H1 (cell line): ENCODE data around the gene SPRYD4. TPM values are rescaled to one million over a fixed set of nuclear protein-coding genes. Genes with fewer than 3 reads are reported as not detected.

Experiments used
- CTCF ChIA-PET: fragments of 300-600 bp; sonication (Branson Sonifier 250); formaldehyde crosslinking; loops from one replicate; lab custom pipeline; 2021; ENCODE audit not compliant: partially characterized antibody; lab: Charles Lee
- POLR2A ChIA-PET: fragments of 300-600 bp; sonication (Branson Sonifier 250); formaldehyde crosslinking; loops from one replicate; lab custom pipeline; 2021; ENCODE audit warnings: inconsistent platforms; ENCODE audit not compliant: partially characterized antibody; lab: Charles Lee
- DNase-seq, 2 experiments: peaks; one replicate each; pipeline versions ENCODE4 v3.0.0 to v3.0.0-alpha.2; 2010 to 2022; ENCODE audit warnings: low spot score in 2 of 2, low read depth in 1 of 2, mixed read lengths in 1 of 2
- FAIRE-seq: peaks from 2 replicates; lab custom pipeline; 2011; peaks lifted over from hg19 to GRCh38; lab: Jason Lieb, UNC
- H2AFZ ChIP-seq: 2 replicates; pipeline ENCODE4 v1.8.1; 2012; ENCODE audit warnings: low read length, inconsistent platforms
- H2AK5ac ChIP-seq: 2 replicates; pipeline ENCODE4 v1.6.1; 2013; ENCODE audit warnings: low read depth, low read length
- H2BK120ac ChIP-seq: replicated peaks from 2 replicates; pipeline ENCODE3; 2013; ENCODE audit warnings: low read depth, low read length, inconsistent platforms
- H2BK12ac ChIP-seq: 2 replicates; pipeline ENCODE4 v1.6.1; 2013; ENCODE audit warnings: low read depth, low read length
- H2BK15ac ChIP-seq: 2 replicates; pipeline ENCODE4 v1.6.1; 2013; ENCODE audit warnings: low read length
- H2BK20ac ChIP-seq: 2 replicates; pipeline ENCODE4 v1.6.1; 2013; ENCODE audit warnings: low read length
- H2BK5ac ChIP-seq: 2 replicates; pipeline ENCODE4 v1.6.1; 2013; ENCODE audit warnings: low read depth, low read length
- H3K14ac ChIP-seq: 2 replicates; pipeline ENCODE4 v1.6.1; 2013; ENCODE audit warnings: inconsistent platforms; ENCODE audit not compliant: insufficient read length
- H3K18ac ChIP-seq: 2 replicates; pipeline ENCODE4 v1.6.1; 2013; ENCODE audit warnings: low read length; ENCODE audit errors: extremely low read depth
- H3K23ac ChIP-seq: 2 replicates; pipeline ENCODE4 v1.6.1; 2013; ENCODE audit warnings: inconsistent platforms; ENCODE audit not compliant: insufficient read length
- H3K23me2 ChIP-seq: 2 replicates; pipeline ENCODE4 v1.6.1; 2013; ENCODE audit warnings: low read depth, low read length
- H3K27ac ChIP-seq: 2 replicates; pipeline ENCODE4 v1.6.1; 2011; ENCODE audit warnings: low read depth, low read length, inconsistent platforms
- H3K27me3 ChIP-seq, 4 experiments: replicated peaks in 1 of 4; 1 replicate in 1 of 4; 2 replicates in 3 of 4; pipeline versions ENCODE4 v1.6.1 to v1.8.1; 2011 to 2013; ENCODE audit warnings: low read length in 3 of 4, mild to moderate bottlenecking in 3 of 4, inconsistent platforms in 2 of 4, mixed read lengths in 2 of 4, moderate library complexity in 1 of 4; ENCODE audit not compliant: control insufficient read depth in 3 of 4, insufficient read depth in 3 of 4; ENCODE audit errors: extremely low read depth in 1 of 4
- H3K36me3 ChIP-seq, 4 experiments: 2 replicates each; pipeline versions ENCODE4 v1.6.1 to v1.8.1; 2011 to 2013; ENCODE audit warnings: mild to moderate bottlenecking in 4 of 4, low read length in 3 of 4, moderate library complexity in 2 of 4, control low read depth in 1 of 4, inconsistent platforms in 1 of 4; ENCODE audit not compliant: insufficient read depth in 4 of 4, control insufficient read depth in 2 of 4
- H3K4ac ChIP-seq: replicated peaks from 2 replicates; pipeline ENCODE3; 2013; ENCODE audit warnings: low read length, low read depth, mixed read lengths, inconsistent platforms; ENCODE audit not compliant: insufficient read length
- H3K4me1 ChIP-seq, 4 experiments: replicated peaks in 1 of 4; 1 replicate in 1 of 4; 2 replicates in 3 of 4; pipeline versions ENCODE4 v1.6.1 to v1.8.1; 2011 to 2013; ENCODE audit warnings: low read length in 3 of 4, inconsistent platforms in 2 of 4, mixed read lengths in 1 of 4; ENCODE audit not compliant: insufficient read depth in 4 of 4, control insufficient read depth in 3 of 4
- H3K4me2 ChIP-seq, 2 experiments: 2 replicates each; pipeline versions ENCODE4 v1.6.1 to v1.8.1; 2011 to 2013; ENCODE audit warnings: low read depth in 2 of 2, low read length in 2 of 2, control low read depth in 1 of 2, inconsistent platforms in 1 of 2, mild to moderate bottlenecking in 1 of 2; ENCODE audit not compliant: insufficient read depth in 1 of 2
- H3K4me3 ChIP-seq, 4 experiments: fragments of 200-600, 300-600 bp in 1 of 4; sonication (generic), shearing (Covaris generic), sonication (Bioruptor Twin) in 1 of 4; 2 replicates each; pipeline versions ENCODE4 v1.5.1 to v1.8.1; 2011 to 2016; ENCODE audit warnings: low read length in 4 of 4, low read depth in 3 of 4, control low read depth in 2 of 4, inconsistent platforms in 2 of 4, mild to moderate bottlenecking in 2 of 4, mixed read lengths in 1 of 4, moderate library complexity in 1 of 4; ENCODE audit not compliant: insufficient read depth in 2 of 4; ENCODE audit errors: extremely low read depth in 1 of 4
- H3K56ac ChIP-seq: replicated peaks from 2 replicates; pipeline ENCODE3; 2013; ENCODE audit warnings: low read depth, mild to moderate bottlenecking, mixed read lengths, low read length, inconsistent platforms; ENCODE audit not compliant: insufficient read length
- H3K79me1 ChIP-seq: 2 replicates; pipeline ENCODE4 v1.6.1; 2013; ENCODE audit warnings: low read depth, low read length, control low read depth
- H3K79me2 ChIP-seq, 2 experiments: 2 replicates each; pipeline versions ENCODE4 v1.6.1 to v1.8.1; 2012 to 2013; ENCODE audit warnings: low read length in 2 of 2, mild to moderate bottlenecking in 2 of 2, inconsistent platforms in 1 of 2; ENCODE audit not compliant: insufficient read depth in 2 of 2, control insufficient read depth in 1 of 2
- H3K9ac ChIP-seq, 4 experiments: replicated peaks in 1 of 4; 1 replicate in 1 of 4; 2 replicates in 3 of 4; pipeline versions ENCODE4 v1.6.1 to v1.8.1; 2011 to 2013; ENCODE audit warnings: low read depth in 3 of 4, low read length in 3 of 4, control low read depth in 2 of 4, mild to moderate bottlenecking in 2 of 4, moderate library complexity in 2 of 4, inconsistent platforms in 1 of 4; ENCODE audit errors: extremely low read depth in 1 of 4
- H3K9me3 ChIP-seq, 2 experiments: 2 replicates each; pipeline versions ENCODE4 v1.6.1 to v1.8.1; 2012 to 2013; ENCODE audit warnings: mild to moderate bottlenecking in 2 of 2, moderate library complexity in 2 of 2, control low read depth in 1 of 2, inconsistent platforms in 1 of 2, low read depth in 1 of 2, low read length in 1 of 2, mixed read lengths in 1 of 2; ENCODE audit not compliant: insufficient read depth in 2 of 2
- H4K20me1 ChIP-seq, 2 experiments: replicated peaks in 1 of 2; 2 replicates each; pipeline versions ENCODE3 to v1.8.1; 2011 to 2013; ENCODE audit warnings: inconsistent platforms in 2 of 2, low read length in 2 of 2, mild to moderate bottlenecking in 1 of 2; ENCODE audit not compliant: insufficient read depth in 2 of 2, control insufficient read depth in 1 of 2
- H4K5ac ChIP-seq: 2 replicates; pipeline ENCODE4 v1.6.1; 2013; ENCODE audit warnings: low read length, low read depth, mixed read lengths, inconsistent platforms; ENCODE audit not compliant: insufficient read length
- H4K8ac ChIP-seq: 2 replicates; pipeline ENCODE4 v1.8.0; 2013; ENCODE audit warnings: mild to moderate bottlenecking, moderate library complexity, low read length, inconsistent platforms; ENCODE audit not compliant: insufficient read depth; ENCODE audit errors: extremely low read depth
- H4K91ac ChIP-seq: replicated peaks from 2 replicates; pipeline ENCODE3; 2013; ENCODE audit warnings: low read length, mixed read lengths, inconsistent platforms; ENCODE audit not compliant: insufficient read length
- CHD1 ChIP-seq: IDR thresholded peaks from 2 replicates; pipeline ENCODE4 v1.6.1; 2012; ENCODE audit warnings: low read depth, low read length, improper control_type of control experiment
- CREB1 ChIP-seq: IDR thresholded peaks from 2 replicates; pipeline ENCODE4 v1.6.1; 2012; ENCODE audit warnings: inconsistent platforms
- POU5F1 ChIP-seq: IDR thresholded peaks from 2 replicates; pipeline ENCODE4 v1.6.1; 2011; ENCODE audit warnings: low read depth, mild to moderate bottlenecking, low read length, moderate library complexity
- RXRA ChIP-seq: IDR thresholded peaks from 2 replicates; pipeline ENCODE4 v1.6.1; 2011; ENCODE audit warnings: low read depth, mild to moderate bottlenecking, low read length, moderate library complexity; ENCODE audit not compliant: insufficient read depth
- TCF12 ChIP-seq: IDR thresholded peaks from 2 replicates; pipeline ENCODE4 v1.6.1; 2011; ENCODE audit warnings: low read depth, mild to moderate bottlenecking, low read length
- ZNF274 ChIP-seq: IDR thresholded peaks from 2 replicates; pipeline ENCODE4 v1.7.0; 2012; ENCODE audit warnings: low read length, borderline replicate concordance; ENCODE audit errors: extremely low read depth
- WGBS, 2 experiments: shearing (Covaris generic) in 1 of 2; methylation state at CpG; one replicate each; pipeline versions ENCODE4 v1.1.6 to v1.1.7; 2013 to 2015; ENCODE audit warnings: low lambda C conversion rate in 2 of 2, mixed read lengths in 2 of 2, inconsistent platforms in 1 of 2, low coverage in 1 of 2, missing lambda C conversion rate in 1 of 2; ENCODE audit not compliant: insufficient replicate concordance in 2 of 2, insufficient coverage in 1 of 2, insufficient read length in 1 of 2; ENCODE audit errors: extremely low coverage in 1 of 2, missing lambda C conversion rate in 1 of 2; 5-methylcytosine and 5-hydroxymethylcytosine counted together
- long read RNA-seq, 2 experiments: library from RNA in 1 of 2; library from capped mRNA in 1 of 2; stranded (forward); transcript quantifications; one replicate each; pipeline ENCODE4 v2.0.0, GENCODE V29; 2021; ENCODE audit warnings: inconsistent platforms in 1 of 2
- polyA minus RNA-seq, 3 experiments: library from RNA; depleted of rRNA, polyadenylated mRNA; stranded (reverse); fragments of >200 nt; gene quantifications; 1 replicate in 2 of 3; 2 replicates in 1 of 3; pipeline ENCODE4 v1.2.3, GENCODE V29; 2011
- polyA plus RNA-seq, 7 experiments: library from polyadenylated mRNA; depleted of rRNA in 3 of 7; stranded (reverse) in 5 of 7; unstranded in 2 of 7; fragments of >200 nt in 5 of 7; fragments of 200-250 nt in 2 of 7; gene quantifications; 1 replicate in 5 of 7; 2 replicates in 1 of 7; 4 replicates in 1 of 7; pipeline versions ENCODE4 v1.2.1 to v1.2.3, GENCODE V29; 2011 to 2013; ENCODE audit warnings: missing spikeins in 2 of 7, mixed read lengths in 2 of 7
- total RNA-seq: library from RNA; stranded (reverse); fragmentation: NEBNext Ultra II Directional; extraction: Animal tissue kit (Norgen Biotek cat#: 25700); gene quantifications from 2 replicates; pipeline ENCODE4 v1.2.1, GENCODE V29; 2021
- TF ChIP-seq, protein P1 (sequence below): IDR thresholded peaks from 2 replicates; pipeline ENCODE4 v1.6.1; 2011; ENCODE audit warnings: low read depth, mild to moderate bottlenecking, low read length; ENCODE audit not compliant: insufficient read depth

The SPRYD4 gene
- total RNA-seq (4.0 and 4.3 TPM in 2 replicates), polyA plus RNA-seq (2011; rRNA removed) (4.9 and 5.3 TPM in 2 replicates), polyA minus RNA-seq (2011; rRNA and poly(A)+ RNA removed) (6.5 and 8.8 TPM in 2 replicates)
- 5.6 TPM for polyA plus RNA-seq (2011; cell fraction: cytosol; rRNA removed)
- 4.6 TPM for polyA plus RNA-seq (2011; cell fraction: nucleus; rRNA removed)
- 3.5 to 4.1 TPM (median 3.8 TPM) in 4 replicates for polyA plus RNA-seq (2012, experiment 1 of 2)
- 4.2 TPM for polyA plus RNA-seq (2012, experiment 2 of 2)
- 2.6 TPM for polyA plus RNA-seq (2013, experiment 1 of 2)
- 2.4 TPM for polyA plus RNA-seq (2013, experiment 2 of 2)
- polyA minus RNA-seq (2011; cell fraction: cytosol; rRNA and poly(A)+ RNA removed) = 3.0 TPM
- 10.6 TPM for polyA minus RNA-seq (2011; cell fraction: nucleus; rRNA and poly(A)+ RNA removed)
- long read RNA-seq, experiment 1, full-length matches to known transcripts = 8 of 22 reads
- long read RNA-seq, experiment 1, partial matches to known transcripts = 0 of 22 reads
- long read RNA-seq, experiment 1, other reads (novel, unspliced or antisense) = 14 of 22 reads
- long read RNA-seq, experiment 2, full-length matches to known transcripts = 31 of 31 reads
- long read RNA-seq, experiment 2, partial matches to known transcripts = 0 of 31 reads
- long read RNA-seq, experiment 2, other reads (novel, unspliced or antisense) = 0 of 31 reads

DNA sequence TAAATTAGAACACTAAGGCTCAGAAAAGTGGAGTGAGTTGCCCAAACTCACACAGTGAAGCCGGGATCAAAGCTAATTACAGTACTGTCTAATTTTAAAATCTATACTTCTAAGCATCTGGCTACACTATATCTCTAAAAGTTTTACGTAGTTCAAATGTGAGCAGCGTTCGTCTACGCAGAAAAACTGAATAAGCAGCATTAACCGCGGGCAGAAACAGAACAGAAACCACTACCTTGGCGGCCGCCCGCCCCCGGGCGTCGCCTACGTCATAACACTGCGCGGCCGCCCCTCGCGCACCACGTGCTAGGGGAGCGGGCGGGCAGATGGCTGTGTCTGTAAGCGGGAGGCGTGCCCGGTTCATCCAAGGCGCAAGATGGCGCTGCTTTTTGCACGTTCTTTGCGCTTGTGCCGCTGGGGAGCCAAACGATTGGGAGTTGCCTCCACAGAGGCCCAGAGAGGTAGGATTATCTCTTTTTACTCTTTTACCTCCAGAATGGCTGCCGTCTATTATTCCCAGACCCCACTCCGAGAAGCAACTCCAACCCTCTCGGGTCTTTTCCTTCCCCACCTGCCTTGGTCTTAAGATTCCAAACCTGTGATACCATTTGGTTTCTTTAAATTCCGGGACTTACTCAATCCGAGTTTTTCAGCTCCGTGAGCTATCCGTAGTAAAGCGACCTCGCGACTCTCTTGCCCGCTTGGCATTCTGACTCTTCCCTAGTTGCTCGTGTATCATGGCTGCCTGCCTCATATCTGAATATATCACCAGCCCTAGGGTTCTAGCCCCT lies at the start of gene SPRYD4:
SPRYD4 (plus strand) TSS at position 363 of the 791 bp plus-strand sequence; CDS start at position 377, 14 bp downstream.
- no peak for FAIRE-seq
- peak within 1 kb of the TSS; percentile 67 for H4K5ac ChIP-seq
- no peak within 1 kb of the TSS for H2BK20ac ChIP-seq
- peak within 1 kb of the TSS; percentile 91 for H2BK5ac ChIP-seq
- peaks cover 5% of the 10 kb centered on the region for H3K79me1 ChIP-seq
- H3K4ac ChIP-seq = peak within 1 kb of the TSS; percentile 90
- no peaks in the 10 kb centered on the region for H3K9me3 ChIP-seq
- H2BK120ac ChIP-seq = no peak within 1 kb of the TSS
- H4K91ac ChIP-seq = peak within 1 kb of the TSS; percentile 50
- peak within 1 kb of the TSS; percentile 13 for H2BK12ac ChIP-seq
- CTCF ChIA-PET = interaction anchor here (1.0 to 2.8 kb wide), 9 partner anchors 12 to 129 kb away, joined by 3 to 8 read pairs (median 3); partner anchors contain the start of genes IL23A, STAT2 and TIMELESS
- no peak within 1 kb of the TSS for H3K23ac ChIP-seq
- peak within 1 kb of the TSS; percentile 84 to 98 (median 95) for H3K9ac ChIP-seq
- peak within 1 kb of the TSS; percentile 79 for H3K56ac ChIP-seq
- no peaks in the 10 kb centered on the region for H3K27me3 ChIP-seq
- H3K79me2 ChIP-seq = peaks cover 0 to 28% of the 10 kb centered on the region in 2 experiments; a peak in 2 of 4 replicates
- H4K8ac ChIP-seq = peak within 1 kb of the TSS; percentile 95
- peaks cover 5 to 22% (median 7%) of the 10 kb centered on the region in 4 experiments; a peak in 6 of 8 replicates for H3K36me3 ChIP-seq
- H2BK15ac ChIP-seq = 0 out of 2 replicates have a peak within 1 kb of the TSS, but pooled peaks have one; percentile 36
- H3K4me1 ChIP-seq = peaks cover 3 to 6% (median 5%) of the 10 kb centered on the region in 4 experiments
- H3K23me2 ChIP-seq = peaks cover 7% of the 10 kb centered on the region; the same call in 1 of the 2 replicates
- H3K18ac ChIP-seq = peak within 1 kb of the TSS; percentile 93
- no peak within 1 kb of the TSS for H3K14ac ChIP-seq
- 0 out of 2 replicates have a peak within 1 kb of the TSS, but pooled peaks have one; percentile 45 for H2AFZ ChIP-seq
- POLR2A ChIA-PET = interaction anchor here (0.6 to 6.1 kb wide), 14 partner anchors 10 to 283 kb away, joined by 3 to 53 read pairs (median 6); partner anchors contain the start of genes CNPY2, RNF41, STAT2 and TIMELESS
- H3K4me3 ChIP-seq = peak within 1 kb of the TSS; percentile 80 to 99 (median 87)
- 2% methylated on average over 43 of the region's 43 CpGs; no CpG with 5 or more reads in 1 of the 2 experiments for WGBS, 2 experiments
- H3K4me2 ChIP-seq = peak within 1 kb of the TSS; percentile 88 to 94
- H2AK5ac ChIP-seq = peak within 1 kb of the TSS; percentile 89; the same call in 1 of the 2 replicates
- DNase-seq = peak; percentile 59 to 90
- no peaks in the 10 kb centered on the region for H4K20me1 ChIP-seq
- H3K27ac ChIP-seq = peak within 1 kb of the TSS; percentile 90
- TF ChIP-seq POU5F1 = no peak
- TF ChIP-seq, protein P1, sequence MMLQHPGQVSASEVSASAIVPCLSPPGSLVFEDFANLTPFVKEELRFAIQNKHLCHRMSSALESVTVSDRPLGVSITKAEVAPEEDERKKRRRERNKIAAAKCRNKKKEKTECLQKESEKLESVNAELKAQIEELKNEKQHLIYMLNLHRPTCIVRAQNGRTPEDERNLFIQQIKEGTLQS = peak; percentile 97
- 0 out of 2 replicates have a peak, but pooled peaks have one; percentile 65 for TF ChIP-seq TCF12
- TF ChIP-seq CHD1 = no peak
- TF ChIP-seq CREB1 = peak; percentile 98
- no peak for TF ChIP-seq ZNF274
- no peak for TF ChIP-seq RXRA
